ENCODE results near the gene TMEM53. TPM values are rescaled to one million over a fixed set of nuclear protein-coding genes. Genes with fewer than 3 reads are reported as not detected.

The TMEM53 gene
- total and polyA plus RNA-seq, 2 of the 8 experiments (the other 6 are each of a cell fraction or from before 2014, with no cell fraction given): 6.7 to 27.9 TPM

DNA sequence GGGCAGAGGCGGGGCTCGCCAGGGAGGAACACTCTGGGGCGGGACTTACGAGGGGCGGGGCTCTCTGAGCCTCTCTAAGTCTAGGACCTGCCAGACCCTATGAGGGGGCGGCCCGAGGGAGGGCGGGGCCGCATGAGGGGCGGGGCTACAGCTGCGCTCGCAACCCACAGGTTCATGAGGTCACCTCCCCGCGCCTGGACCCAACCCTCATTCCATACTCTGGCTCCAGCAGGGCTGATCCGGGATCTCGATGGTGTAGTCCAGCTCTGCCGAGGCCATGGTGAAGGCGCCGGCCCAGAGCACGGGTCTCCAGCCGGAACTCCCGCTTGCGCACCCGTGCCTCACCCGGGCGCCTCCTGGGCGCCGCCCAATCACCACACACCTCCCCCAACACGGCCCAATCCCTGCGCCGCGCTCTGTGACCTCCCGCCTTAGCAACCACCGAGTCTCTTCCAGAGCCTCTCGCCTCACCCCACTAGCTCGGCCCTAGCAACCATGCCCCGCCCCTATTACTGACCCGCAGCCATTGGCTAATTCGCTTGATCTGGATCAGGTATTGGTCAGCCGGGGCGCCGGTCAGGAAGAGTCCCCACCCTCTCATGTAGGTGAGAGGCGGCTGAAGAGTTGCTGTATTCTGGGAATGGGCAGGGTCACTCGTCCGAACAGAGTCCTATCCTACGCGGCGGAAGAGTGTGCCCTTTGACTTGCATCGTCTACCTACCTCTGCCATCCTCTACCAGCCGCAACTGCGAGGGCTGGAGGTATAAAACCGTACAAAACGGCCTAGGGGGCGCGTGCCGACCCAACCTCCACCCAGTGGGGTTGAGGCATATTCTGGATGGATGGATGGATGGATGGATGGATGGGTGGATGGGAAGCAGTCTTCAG is at the start of gene TMEM53, which contains the start of gene ARMH1 (continued):
- TF ChIP-seq NANOG (IDR thresholded peaks at IDR 0.05; ENCODE audit: insufficient read depth, low read depth, low read length, poor library complexity, severe bottlenecking) (no peak), MAFK (IDR thresholded peaks at IDR 0.05; ENCODE audit: low read depth, low read length) (no peak), FOSL1 (IDR thresholded peaks at IDR 0.05; ENCODE audit: insufficient read depth, low read depth, low read length) (no peak), GABPA (IDR thresholded peaks at IDR 0.05; ENCODE audit: borderline replicate concordance, insufficient read depth, low read length) (no peak), NRF1 (IDR thresholded peaks at IDR 0.05; ENCODE audit: low read depth, low read length) (0 out of 2 replicates have a peak, but pooled peaks have one; percentile 11), CHD1 (IDR thresholded peaks at IDR 0.05; ENCODE audit: low read depth, low read length) (no peak), CBX5 (IDR thresholded peaks at IDR 0.05; ENCODE audit: low read depth, low read length) (no peak)
- TF ChIP-seq, protein P1, sequence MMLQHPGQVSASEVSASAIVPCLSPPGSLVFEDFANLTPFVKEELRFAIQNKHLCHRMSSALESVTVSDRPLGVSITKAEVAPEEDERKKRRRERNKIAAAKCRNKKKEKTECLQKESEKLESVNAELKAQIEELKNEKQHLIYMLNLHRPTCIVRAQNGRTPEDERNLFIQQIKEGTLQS (IDR thresholded peaks at IDR 0.05; ENCODE audit: insufficient read depth, low read depth, low read length): no peak
- TF ChIP-seq, protein P2, sequence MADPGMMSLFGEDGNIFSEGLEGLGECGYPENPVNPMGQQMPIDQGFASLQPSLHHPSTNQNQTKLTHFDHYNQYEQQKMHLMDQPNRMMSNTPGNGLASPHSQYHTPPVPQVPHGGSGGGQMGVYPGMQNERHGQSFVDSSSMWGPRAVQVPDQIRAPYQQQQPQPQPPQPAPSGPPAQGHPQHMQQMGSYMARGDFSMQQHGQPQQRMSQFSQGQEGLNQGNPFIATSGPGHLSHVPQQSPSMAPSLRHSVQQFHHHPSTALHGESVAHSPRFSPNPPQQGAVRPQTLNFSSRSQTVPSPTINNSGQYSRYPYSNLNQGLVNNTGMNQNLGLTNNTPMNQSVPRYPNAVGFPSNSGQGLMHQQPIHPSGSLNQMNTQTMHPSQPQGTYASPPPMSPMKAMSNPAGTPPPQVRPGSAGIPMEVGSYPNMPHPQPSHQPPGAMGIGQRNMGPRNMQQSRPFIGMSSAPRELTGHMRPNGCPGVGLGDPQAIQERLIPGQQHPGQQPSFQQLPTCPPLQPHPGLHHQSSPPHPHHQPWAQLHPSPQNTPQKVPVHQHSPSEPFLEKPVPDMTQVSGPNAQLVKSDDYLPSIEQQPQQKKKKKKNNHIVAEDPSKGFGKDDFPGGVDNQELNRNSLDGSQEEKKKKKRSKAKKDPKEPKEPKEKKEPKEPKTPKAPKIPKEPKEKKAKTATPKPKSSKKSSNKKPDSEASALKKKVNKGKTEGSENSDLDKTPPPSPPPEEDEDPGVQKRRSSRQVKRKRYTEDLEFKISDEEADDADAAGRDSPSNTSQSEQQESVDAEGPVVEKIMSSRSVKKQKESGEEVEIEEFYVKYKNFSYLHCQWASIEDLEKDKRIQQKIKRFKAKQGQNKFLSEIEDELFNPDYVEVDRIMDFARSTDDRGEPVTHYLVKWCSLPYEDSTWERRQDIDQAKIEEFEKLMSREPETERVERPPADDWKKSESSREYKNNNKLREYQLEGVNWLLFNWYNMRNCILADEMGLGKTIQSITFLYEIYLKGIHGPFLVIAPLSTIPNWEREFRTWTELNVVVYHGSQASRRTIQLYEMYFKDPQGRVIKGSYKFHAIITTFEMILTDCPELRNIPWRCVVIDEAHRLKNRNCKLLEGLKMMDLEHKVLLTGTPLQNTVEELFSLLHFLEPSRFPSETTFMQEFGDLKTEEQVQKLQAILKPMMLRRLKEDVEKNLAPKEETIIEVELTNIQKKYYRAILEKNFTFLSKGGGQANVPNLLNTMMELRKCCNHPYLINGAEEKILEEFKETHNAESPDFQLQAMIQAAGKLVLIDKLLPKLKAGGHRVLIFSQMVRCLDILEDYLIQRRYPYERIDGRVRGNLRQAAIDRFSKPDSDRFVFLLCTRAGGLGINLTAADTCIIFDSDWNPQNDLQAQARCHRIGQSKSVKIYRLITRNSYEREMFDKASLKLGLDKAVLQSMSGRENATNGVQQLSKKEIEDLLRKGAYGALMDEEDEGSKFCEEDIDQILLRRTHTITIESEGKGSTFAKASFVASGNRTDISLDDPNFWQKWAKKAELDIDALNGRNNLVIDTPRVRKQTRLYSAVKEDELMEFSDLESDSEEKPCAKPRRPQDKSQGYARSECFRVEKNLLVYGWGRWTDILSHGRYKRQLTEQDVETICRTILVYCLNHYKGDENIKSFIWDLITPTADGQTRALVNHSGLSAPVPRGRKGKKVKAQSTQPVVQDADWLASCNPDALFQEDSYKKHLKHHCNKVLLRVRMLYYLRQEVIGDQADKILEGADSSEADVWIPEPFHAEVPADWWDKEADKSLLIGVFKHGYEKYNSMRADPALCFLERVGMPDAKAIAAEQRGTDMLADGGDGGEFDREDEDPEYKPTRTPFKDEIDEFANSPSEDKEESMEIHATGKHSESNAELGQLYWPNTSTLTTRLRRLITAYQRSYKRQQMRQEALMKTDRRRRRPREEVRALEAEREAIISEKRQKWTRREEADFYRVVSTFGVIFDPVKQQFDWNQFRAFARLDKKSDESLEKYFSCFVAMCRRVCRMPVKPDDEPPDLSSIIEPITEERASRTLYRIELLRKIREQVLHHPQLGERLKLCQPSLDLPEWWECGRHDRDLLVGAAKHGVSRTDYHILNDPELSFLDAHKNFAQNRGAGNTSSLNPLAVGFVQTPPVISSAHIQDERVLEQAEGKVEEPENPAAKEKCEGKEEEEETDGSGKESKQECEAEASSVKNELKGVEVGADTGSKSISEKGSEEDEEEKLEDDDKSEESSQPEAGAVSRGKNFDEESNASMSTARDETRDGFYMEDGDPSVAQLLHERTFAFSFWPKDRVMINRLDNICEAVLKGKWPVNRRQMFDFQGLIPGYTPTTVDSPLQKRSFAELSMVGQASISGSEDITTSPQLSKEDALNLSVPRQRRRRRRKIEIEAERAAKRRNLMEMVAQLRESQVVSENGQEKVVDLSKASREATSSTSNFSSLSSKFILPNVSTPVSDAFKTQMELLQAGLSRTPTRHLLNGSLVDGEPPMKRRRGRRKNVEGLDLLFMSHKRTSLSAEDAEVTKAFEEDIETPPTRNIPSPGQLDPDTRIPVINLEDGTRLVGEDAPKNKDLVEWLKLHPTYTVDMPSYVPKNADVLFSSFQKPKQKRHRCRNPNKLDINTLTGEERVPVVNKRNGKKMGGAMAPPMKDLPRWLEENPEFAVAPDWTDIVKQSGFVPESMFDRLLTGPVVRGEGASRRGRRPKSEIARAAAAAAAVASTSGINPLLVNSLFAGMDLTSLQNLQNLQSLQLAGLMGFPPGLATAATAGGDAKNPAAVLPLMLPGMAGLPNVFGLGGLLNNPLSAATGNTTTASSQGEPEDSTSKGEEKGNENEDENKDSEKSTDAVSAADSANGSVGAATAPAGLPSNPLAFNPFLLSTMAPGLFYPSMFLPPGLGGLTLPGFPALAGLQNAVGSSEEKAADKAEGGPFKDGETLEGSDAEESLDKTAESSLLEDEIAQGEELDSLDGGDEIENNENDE (IDR thresholded peaks at IDR 0.05; ENCODE audit: insufficient replicate concordance, low read length): no peak

Measured in H1 (cell line).